GM12872 (cell line): ENCODE results near the gene ARHGAP10.

Experiments used
- TF ChIP-seq, protein P1 (sequence below): IDR thresholded peaks from 3 replicates; pipeline ENCODE4 v1.5.1; 2011; ENCODE audit warnings: low read depth, mild to moderate bottlenecking, low read length, moderate library complexity; ENCODE audit not compliant: insufficient read depth

The ARHGAP10 gene

DNA sequence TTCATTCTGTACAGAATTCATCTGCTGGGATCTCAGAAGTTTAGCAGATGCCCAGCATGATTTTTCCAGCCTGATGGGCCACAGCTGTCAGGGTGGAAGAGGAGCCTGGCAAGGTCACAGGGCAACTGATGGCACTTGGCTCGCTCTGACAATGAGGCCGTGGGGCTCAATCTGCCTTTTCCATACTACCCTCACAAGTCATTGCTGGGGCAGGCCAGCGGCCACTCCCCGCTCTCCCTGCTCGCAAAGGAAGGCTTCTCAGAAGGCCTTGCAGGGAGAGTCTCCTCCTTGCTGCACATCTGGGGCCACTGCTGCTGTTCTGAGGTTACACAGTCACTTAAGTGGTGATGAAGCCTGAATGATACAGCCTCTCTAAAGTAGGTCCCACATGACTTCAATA lies 361.2 kb downstream of the ARHGAP10 start:
- TF ChIP-seq, protein P1, sequence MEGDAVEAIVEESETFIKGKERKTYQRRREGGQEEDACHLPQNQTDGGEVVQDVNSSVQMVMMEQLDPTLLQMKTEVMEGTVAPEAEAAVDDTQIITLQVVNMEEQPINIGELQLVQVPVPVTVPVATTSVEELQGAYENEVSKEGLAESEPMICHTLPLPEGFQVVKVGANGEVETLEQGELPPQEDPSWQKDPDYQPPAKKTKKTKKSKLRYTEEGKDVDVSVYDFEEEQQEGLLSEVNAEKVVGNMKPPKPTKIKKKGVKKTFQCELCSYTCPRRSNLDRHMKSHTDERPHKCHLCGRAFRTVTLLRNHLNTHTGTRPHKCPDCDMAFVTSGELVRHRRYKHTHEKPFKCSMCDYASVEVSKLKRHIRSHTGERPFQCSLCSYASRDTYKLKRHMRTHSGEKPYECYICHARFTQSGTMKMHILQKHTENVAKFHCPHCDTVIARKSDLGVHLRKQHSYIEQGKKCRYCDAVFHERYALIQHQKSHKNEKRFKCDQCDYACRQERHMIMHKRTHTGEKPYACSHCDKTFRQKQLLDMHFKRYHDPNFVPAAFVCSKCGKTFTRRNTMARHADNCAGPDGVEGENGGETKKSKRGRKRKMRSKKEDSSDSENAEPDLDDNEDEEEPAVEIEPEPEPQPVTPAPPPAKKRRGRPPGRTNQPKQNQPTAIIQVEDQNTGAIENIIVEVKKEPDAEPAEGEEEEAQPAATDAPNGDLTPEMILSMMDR = no peak

DNA sequence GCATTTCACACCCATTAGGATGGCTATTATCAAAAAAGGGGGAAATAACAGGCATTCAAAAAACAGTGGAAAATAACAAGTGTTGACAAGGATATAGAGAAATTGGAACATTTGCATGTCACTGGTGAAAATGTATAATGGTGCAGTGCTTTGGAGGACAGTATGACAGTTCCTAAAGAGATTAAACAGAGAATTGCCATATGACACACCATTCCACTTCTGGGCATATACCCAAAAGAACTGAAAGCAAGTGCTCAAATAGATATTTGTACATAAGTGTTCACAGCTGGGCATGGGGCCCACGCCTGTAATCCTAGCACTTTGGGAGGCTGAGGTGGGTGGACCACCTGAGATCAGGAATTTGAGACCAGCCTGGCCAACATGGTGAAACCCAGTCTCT lies 362.3 kb downstream of the ARHGAP10 start:
- TF ChIP-seq, protein P1 = no peak

DNA sequence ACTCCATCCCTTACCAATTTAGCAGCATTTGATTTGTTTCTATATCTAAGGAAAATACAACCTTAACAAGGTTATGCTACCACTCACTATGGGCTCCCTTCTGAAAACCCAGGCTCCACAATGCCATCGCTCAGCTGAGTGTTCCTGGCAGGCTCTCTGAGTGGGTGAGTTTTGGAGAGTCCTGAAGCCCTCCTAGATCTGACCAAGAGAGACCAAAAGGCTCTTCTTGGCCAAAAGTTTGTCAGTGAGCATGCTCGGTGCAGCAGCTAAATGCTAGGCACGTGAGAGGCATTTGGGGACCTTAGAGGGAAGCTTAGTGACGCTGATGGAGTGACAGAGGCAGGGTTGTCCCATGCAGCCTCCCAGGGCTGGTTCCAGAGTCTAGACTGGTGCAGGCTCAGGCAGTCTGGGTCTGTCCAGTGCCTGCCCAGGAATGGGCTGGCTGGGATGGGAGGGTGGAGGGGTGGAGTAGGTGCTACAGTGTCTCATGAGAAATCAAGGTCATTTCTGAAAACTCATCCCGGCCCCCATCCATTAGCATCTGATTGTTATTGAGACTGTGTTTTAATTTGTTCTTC lies 363.5 kb downstream of the ARHGAP10 start:
- TF ChIP-seq, protein P1 = no peak

DNA sequence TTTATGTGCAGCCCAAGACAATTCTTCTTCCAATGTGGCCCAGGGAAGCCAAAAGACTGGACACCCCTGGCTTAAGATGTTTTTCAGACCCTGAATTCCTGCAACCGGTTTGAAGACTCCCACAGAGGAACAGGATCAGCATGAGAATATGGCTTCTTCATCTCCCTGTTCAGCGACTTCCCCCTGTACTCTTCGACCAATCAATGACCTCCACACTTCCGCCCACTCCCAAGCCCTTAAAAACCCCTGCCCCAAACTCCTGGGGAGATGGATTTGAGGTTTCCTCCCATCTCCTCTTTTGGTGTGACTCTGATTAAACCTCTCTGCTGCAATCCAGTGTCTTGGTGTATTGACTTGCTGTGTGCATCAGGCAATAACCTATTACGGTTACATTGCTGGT lies 365.9 kb downstream of the ARHGAP10 start:
- TF ChIP-seq, protein P1 = no peak

DNA sequence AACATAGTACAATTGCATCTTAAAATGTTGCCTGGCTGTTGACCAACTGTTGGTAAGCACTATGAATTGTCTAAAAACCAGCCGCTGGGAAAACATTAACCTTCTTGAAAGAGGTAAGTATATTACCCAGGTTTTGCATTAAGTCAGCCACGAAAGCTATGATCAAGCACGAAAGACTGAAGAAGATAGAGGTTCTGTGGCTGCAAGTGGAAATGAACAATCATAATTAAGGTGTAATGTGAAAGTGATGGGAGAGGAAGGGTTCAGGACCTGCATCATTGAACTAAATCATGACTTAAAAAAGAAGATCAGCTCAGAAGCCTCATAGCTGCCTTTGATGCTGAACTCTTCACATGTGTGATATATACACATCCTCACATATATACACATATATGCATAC lies 369.3 kb downstream of the ARHGAP10 start:
- TF ChIP-seq, protein P1 = no peak

DNA sequence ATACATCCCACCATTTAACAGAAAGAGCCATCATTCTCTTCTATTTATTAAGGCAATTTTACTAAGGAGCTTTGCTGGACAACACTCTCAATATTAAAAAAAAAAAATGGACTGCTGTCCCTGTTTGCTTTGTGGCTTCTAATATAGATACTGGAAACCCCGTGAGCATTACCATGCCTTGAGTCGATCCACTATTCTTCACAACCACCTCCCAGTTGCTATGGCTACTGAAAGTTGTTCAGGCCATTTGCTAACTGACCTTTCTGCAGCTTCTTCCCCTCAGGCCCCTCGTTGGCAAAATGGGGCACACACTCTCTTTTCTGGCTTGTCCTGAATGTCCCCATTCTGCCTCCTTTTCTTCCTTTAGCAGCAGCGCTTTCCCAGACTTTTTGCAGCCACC lies 369.9 kb downstream of the ARHGAP10 start:
- TF ChIP-seq, protein P1 = no peak

DNA sequence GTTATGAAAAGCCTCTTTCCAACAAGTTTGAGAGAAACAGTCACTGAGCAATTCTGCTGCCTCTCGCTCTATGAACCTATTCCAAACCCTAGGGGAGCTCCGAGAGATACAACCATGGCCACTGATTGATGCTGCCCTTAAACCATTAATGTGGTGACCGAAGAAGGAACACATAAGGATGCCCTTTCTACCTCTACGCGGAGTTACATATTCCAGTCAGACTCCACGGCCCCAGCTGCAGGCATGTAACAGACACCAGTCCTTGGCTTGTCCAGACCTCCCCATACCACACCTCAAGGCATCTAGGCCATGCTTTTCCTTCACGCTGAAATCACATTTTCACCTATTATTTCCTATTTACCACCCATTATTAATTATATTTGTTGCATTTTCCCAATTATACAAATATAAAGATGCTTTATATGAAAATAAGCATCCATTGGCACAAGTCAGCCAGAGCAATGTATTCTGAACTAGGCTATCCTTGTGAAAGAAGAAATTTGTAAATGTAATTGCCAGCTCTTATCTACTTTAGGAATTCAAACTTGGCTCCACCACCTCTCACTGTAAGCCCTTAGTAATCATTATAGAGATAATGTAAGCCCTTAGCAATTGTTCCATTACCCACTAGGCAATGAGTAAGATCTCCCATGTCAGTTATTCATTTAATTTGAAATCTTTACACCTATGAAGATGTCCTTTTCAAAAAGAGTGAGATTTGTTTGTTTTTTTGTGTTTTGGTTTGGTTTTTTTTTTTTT lies 371.9 kb downstream of the ARHGAP10 start:
- TF ChIP-seq, protein P1 = no peak
